DOHH2 (cell line): ENCODE results near the gene TREML4.

Experiments used
- H3F3A ChIP-seq: fragments of 200-600 bp; sonication (generic), shearing (Covaris generic); 2 replicates; pipeline ENCODE4 v1.6.0; 2016; ENCODE audit warnings: antibody characterized with exemption, mild to moderate bottlenecking; ENCODE audit not compliant: control insufficient read depth, insufficient read depth
- H3K27ac ChIP-seq: fragments of 200-600 bp; sonication (generic); 2 replicates; pipeline ENCODE4 v1.5.1; 2014; ENCODE audit warnings: low read depth, mild to moderate bottlenecking, low read length, moderate library complexity
- H3K27me3 ChIP-seq: fragments of 200-600 bp; sonication (generic); 2 replicates; pipeline ENCODE4 v1.6.1; 2014; ENCODE audit warnings: mild to moderate bottlenecking, low read length, mixed read lengths; ENCODE audit not compliant: control insufficient read depth
- H3K36me3 ChIP-seq: fragments of 200-600 bp; sonication (generic); 2 replicates; pipeline ENCODE4 v1.6.1; 2014; ENCODE audit warnings: mild to moderate bottlenecking, low read length, moderate library complexity, mixed read lengths; ENCODE audit not compliant: control insufficient read depth
- H3K4me1 ChIP-seq: fragments of 200-600 bp; sonication (generic); 2 replicates; pipeline ENCODE4 v1.6.1; 2014; ENCODE audit warnings: mild to moderate bottlenecking, low read length, mixed read lengths; ENCODE audit not compliant: control insufficient read depth
- H3K4me2 ChIP-seq: fragments of 200-600 bp; sonication (generic); 2 replicates; pipeline ENCODE4 v1.6.0; 2014; ENCODE audit warnings: mild to moderate bottlenecking, low read length, moderate library complexity
- H3K4me3 ChIP-seq: fragments of 200-600 bp; sonication (generic); 2 replicates; pipeline ENCODE4 v1.5.1; 2014; ENCODE audit warnings: mild to moderate bottlenecking, low read length, mixed read lengths
- H3K79me2 ChIP-seq: fragments of 200-600 bp; sonication (generic); 2 replicates; pipeline ENCODE4 v1.6.1; 2014; ENCODE audit warnings: mild to moderate bottlenecking, low read length, mixed read lengths; ENCODE audit not compliant: control insufficient read depth
- H3K9me2 ChIP-seq: fragments of 200-600 bp; sonication (generic); replicated peaks from 2 replicates; pipeline ENCODE4 v1.6.1; 2014; ENCODE audit warnings: mild to moderate bottlenecking, low read length, mixed read lengths; ENCODE audit not compliant: control insufficient read depth
- H3K9me3 ChIP-seq: fragments of 200-600 bp; sonication (generic); 2 replicates; pipeline ENCODE4 v1.6.1; 2014; ENCODE audit warnings: antibody characterized with exemption, low read length, mixed read lengths; ENCODE audit not compliant: control insufficient read depth, insufficient read depth
- H4K20me1 ChIP-seq: fragments of 200-600 bp; sonication (generic); 2 replicates; pipeline ENCODE4 v1.6.0; 2014; ENCODE audit warnings: low read depth, mild to moderate bottlenecking, antibody characterized with exemption, low read length, moderate library complexity; ENCODE audit not compliant: control insufficient read depth, insufficient read depth
- CTCF ChIP-seq: fragments of 200-600 bp; sonication (generic); IDR thresholded peaks from one replicate; pipeline ENCODE4 v1.5.1; 2014; ENCODE audit warnings: antibody characterized with exemption, mild to moderate bottlenecking, low read depth, low read length; ENCODE audit not compliant: poor library complexity, severe bottlenecking
- EZH2phosphoT487 ChIP-seq: fragments of 200-600 bp; sonication (generic); IDR thresholded peaks from 2 replicates; pipeline ENCODE4 v1.6.1; 2017; ENCODE audit warnings: borderline replicate concordance, mild to moderate bottlenecking, antibody characterized with exemption, low read length, moderate library complexity, mixed read lengths

TREML4 gene

GRCh38 chr6:41274256-41274655 lies 46.1 kb downstream of the TREML4 start:
- Histone ChIP-seq H3K9me2 (no peaks in the 10 kb centered on the region), H3K36me3 (no peaks in the 10 kb centered on the region), H3K4me3 (no peak overlapping the region), H3K4me2 (no peak overlapping the region), H3K4me1 (peaks cover 19% of the 10 kb centered on the region), H4K20me1 (no peaks in the 10 kb centered on the region), H3F3A (no peaks in the 10 kb centered on the region), H3K27ac (no peak overlapping the region), H3K9me3 (no peaks in the 10 kb centered on the region), H3K27me3 (peaks cover 2% of the 10 kb centered on the region; the same call in 1 of the 2 replicates), H3K79me2 (no peaks in the 10 kb centered on the region)
- TF ChIP-seq EZH2phosphoT487 (no peak), CTCF (no peak)

- Histone ChIP-seq H4K20me1 (no peaks in the 10 kb centered on the region), H3K9me3 (no peaks in the 10 kb centered on the region), H3F3A (no peaks in the 10 kb centered on the region), H3K27ac (no peak overlapping the region), H3K9me2 (no peaks in the 10 kb centered on the region), H3K4me2 (no peak overlapping the region), H3K4me1 (peaks cover 19% of the 10 kb centered on the region), H3K79me2 (no peaks in the 10 kb centered on the region), H3K36me3 (no peaks in the 10 kb centered on the region), H3K27me3 (peaks cover 2% of the 10 kb centered on the region; the same call in 1 of the 2 replicates), H3K4me3 (no peak overlapping the region)
- TF ChIP-seq CTCF (no peak), EZH2phosphoT487 (no peak)
Measured at GRCh38 chr6:41275489-41275888, 47.3 kb downstream of the TREML4 start.

- Histone ChIP-seq H3K4me2 (no peak overlapping the region), H3K9me3 (no peaks in the 10 kb centered on the region), H3K27me3 (peaks cover 2% of the 10 kb centered on the region; the same call in 1 of the 2 replicates), H3K4me3 (no peak overlapping the region), H3K79me2 (no peaks in the 10 kb centered on the region), H3K36me3 (no peaks in the 10 kb centered on the region), H4K20me1 (no peaks in the 10 kb centered on the region), H3F3A (no peaks in the 10 kb centered on the region), H3K4me1 (peaks cover 19% of the 10 kb centered on the region), H3K9me2 (no peaks in the 10 kb centered on the region), H3K27ac (no peak overlapping the region)
- no peak for TF ChIP-seq EZH2phosphoT487
- TF ChIP-seq CTCF, result no peak
Measured at GRCh38 chr6:41277605-41278004, 49.5 kb downstream of the TREML4 start.
